ENCODE measurements around the gene TENT4B. TPM values are rescaled to one million over a fixed set of nuclear protein-coding genes. Genes with fewer than 3 reads are reported as not detected.

Gene TENT4B
- total and polyA plus RNA-seq, 4 donors: 4.5 to 13.9 (median 9.8) TPM

- peak; percentile 40 to 66 for DNase-seq
- no peaks in the 10 kb centered on the region for H3K9me3 ChIP-seq (ENCODE audit: control insufficient read depth, low read length)
- no peak overlapping the region for H3K27ac ChIP-seq (ENCODE audit: low read depth in 1 of 2, low read length in 2 of 2)
- no peaks in the 10 kb centered on the region for H3K4me1 ChIP-seq (ENCODE audit: control insufficient read depth in 1 of 2, insufficient read depth in 2 of 2, low read length in 2 of 2)
- intact Hi-C loops (cut with DNase I): loop anchor here in 1 of 2 donors (10.0 kb wide), 1 partner anchor 249 kb away; no protein-coding TSS in a partner anchor
- no peak overlapping the region for H3K4me3 ChIP-seq (ENCODE audit: low read length in 2 of 2)
- H3K36me3 ChIP-seq (ENCODE audit: control insufficient read depth in 1 of 2, insufficient read depth in 2 of 2, low read length in 1 of 2): no peaks in the 10 kb centered on the region
- WGBS, 2 donors: 86 to 89% methylated on average over 10 of the region's 10 CpGs
- no peak for ATAC-seq (ENCODE audit: low FRiP score)
- no peaks in the 10 kb centered on the region for H3K27me3 ChIP-seq (ENCODE audit: control insufficient read depth in 1 of 2, insufficient read depth in 2 of 2, low read length in 1 of 2)
Measured at GRCh38 chr16:50265716-50266336, 112.7 kb downstream of the TENT4B start.

GRCh38 chr16:50266337-50267091 lies 113.4 kb downstream of the TENT4B start, which contains the start of gene ADCY7:
TSS of gene ADCY7 (plus strand) at chr16:50266551. CDS start at chr16:50288180, 21,629 bp downstream.
- Histone ChIP-seq H3K4me1 (ENCODE audit: control insufficient read depth in 1 of 2, insufficient read depth in 2 of 2, low read length in 2 of 2) (no peaks in the 10 kb centered on the region), H3K36me3 (ENCODE audit: control insufficient read depth in 1 of 2, insufficient read depth in 2 of 2, low read length in 1 of 2) (no peaks in the 10 kb centered on the region), H3K27me3 (ENCODE audit: control insufficient read depth in 1 of 2, insufficient read depth in 2 of 2, low read length in 1 of 2) (no peaks in the 10 kb centered on the region), H3K27ac (ENCODE audit: low read depth in 1 of 2, low read length in 2 of 2) (no peak within 1 kb of the TSS), H3K9me3 (ENCODE audit: control insufficient read depth, low read length) (no peaks in the 10 kb centered on the region), H3K4me3 (ENCODE audit: low read length in 2 of 2) (no peak within 1 kb of the TSS)
- ATAC-seq (ENCODE audit: low FRiP score) (peak; percentile 88), DNase-seq (peak; percentile 89 to 91)
- intact Hi-C loops (cut with DNase I): loop anchor here in 1 of 2 donors (10.0 kb wide), 1 partner anchor 248 kb away; no protein-coding TSS in a partner anchor
- 2 to 4% methylated on average over 23 to 25 of the region's 25 CpGs for WGBS, 2 donors

GRCh38 chr16:50267151-50267631 lies 114.1 kb downstream of the TENT4B start:
- Histone ChIP-seq H3K27ac (ENCODE audit: low read depth in 1 of 2, low read length in 2 of 2) (no peak overlapping the region), H3K4me3 (ENCODE audit: low read length in 2 of 2) (no peak overlapping the region), H3K9me3 (ENCODE audit: control insufficient read depth, low read length) (no peaks in the 10 kb centered on the region), H3K27me3 (ENCODE audit: control insufficient read depth in 1 of 2, insufficient read depth in 2 of 2, low read length in 1 of 2) (no peaks in the 10 kb centered on the region), H3K36me3 (ENCODE audit: control insufficient read depth in 1 of 2, insufficient read depth in 2 of 2, low read length in 1 of 2) (no peaks in the 10 kb centered on the region), H3K4me1 (ENCODE audit: control insufficient read depth in 1 of 2, insufficient read depth in 2 of 2, low read length in 2 of 2) (no peaks in the 10 kb centered on the region)
- intact Hi-C loops (cut with DNase I): loop anchor here in 1 of 2 donors (10.0 kb wide), 1 partner anchor 248 kb away; no protein-coding TSS in a partner anchor
- WGBS, 2 donors: 88 to 92% methylated on average over 8 of the region's 8 CpGs
- DNase-seq (peak; percentile 40 to 75), ATAC-seq (ENCODE audit: low FRiP score) (no peak)

GRCh38 chr16:50267651-50268050 lies 114.5 kb downstream of the TENT4B start:
- H3K27me3 ChIP-seq (ENCODE audit: control insufficient read depth in 1 of 2, insufficient read depth in 2 of 2, low read length in 1 of 2): no peaks in the 10 kb centered on the region
- intact Hi-C loops (cut with DNase I): loop anchor here in 1 of 2 donors (10.0 kb wide), 1 partner anchor 247 kb away; no protein-coding TSS in a partner anchor
- 65 to 66% methylated on average over 3 of the region's 3 CpGs for WGBS, 2 donors
- no peaks in the 10 kb centered on the region for H3K36me3 ChIP-seq (ENCODE audit: control insufficient read depth in 1 of 2, insufficient read depth in 2 of 2, low read length in 1 of 2)
- H3K4me3 ChIP-seq (ENCODE audit: low read length in 2 of 2): no peak overlapping the region
- H3K9me3 ChIP-seq (ENCODE audit: control insufficient read depth, low read length): no peaks in the 10 kb centered on the region
- ATAC-seq (ENCODE audit: low FRiP score) (no peak), DNase-seq (peak; percentile 43 to 54)
- no peak overlapping the region for H3K27ac ChIP-seq (ENCODE audit: low read depth in 1 of 2, low read length in 2 of 2)
- no peaks in the 10 kb centered on the region for H3K4me1 ChIP-seq (ENCODE audit: control insufficient read depth in 1 of 2, insufficient read depth in 2 of 2, low read length in 2 of 2)

GRCh38 chr16:50268352-50268751 lies 115.2 kb downstream of the TENT4B start:
- no peaks in the 10 kb centered on the region for H3K27me3 ChIP-seq (ENCODE audit: control insufficient read depth in 1 of 2, insufficient read depth in 2 of 2, low read length in 1 of 2)
- intact Hi-C loops (cut with DNase I): loop anchor here in 1 of 2 donors (10.0 kb wide), 1 partner anchor 246 kb away; no protein-coding TSS in a partner anchor
- H3K27ac ChIP-seq (ENCODE audit: low read depth in 1 of 2, low read length in 2 of 2): no peak overlapping the region
- H3K4me1 ChIP-seq (ENCODE audit: control insufficient read depth in 1 of 2, insufficient read depth in 2 of 2, low read length in 2 of 2): no peaks in the 10 kb centered on the region
- 94 to 98% methylated on average over 5 of the region's 5 CpGs for WGBS, 2 donors
- no peak overlapping the region for H3K4me3 ChIP-seq (ENCODE audit: low read length in 2 of 2)
- H3K36me3 ChIP-seq (ENCODE audit: control insufficient read depth in 1 of 2, insufficient read depth in 2 of 2, low read length in 1 of 2): no peaks in the 10 kb centered on the region
- no peaks in the 10 kb centered on the region for H3K9me3 ChIP-seq (ENCODE audit: control insufficient read depth, low read length)
- peak; percentile 23 to 30 for DNase-seq
- no peak for ATAC-seq (ENCODE audit: low FRiP score)

GRCh38 chr16:50269061-50269705 lies 116.1 kb downstream of the TENT4B start:
- Histone ChIP-seq H3K27ac (ENCODE audit: low read depth in 1 of 2, low read length in 2 of 2) (no peak overlapping the region), H3K9me3 (ENCODE audit: control insufficient read depth, low read length) (no peaks in the 10 kb centered on the region), H3K4me1 (ENCODE audit: control insufficient read depth in 1 of 2, insufficient read depth in 2 of 2, low read length in 2 of 2) (no peaks in the 10 kb centered on the region), H3K36me3 (ENCODE audit: control insufficient read depth in 1 of 2, insufficient read depth in 2 of 2, low read length in 1 of 2) (no peaks in the 10 kb centered on the region), H3K4me3 (ENCODE audit: low read length in 2 of 2) (no peak overlapping the region), H3K27me3 (ENCODE audit: control insufficient read depth in 1 of 2, insufficient read depth in 2 of 2, low read length in 1 of 2) (no peaks in the 10 kb centered on the region)
- WGBS, 2 donors: 96 to 98% methylated on average over 13 of the region's 13 CpGs
- intact Hi-C loops (cut with DNase I): loop anchor here in 1 of 2 donors (10.0 kb wide), 1 partner anchor 246 kb away; no protein-coding TSS in a partner anchor
- DNase-seq (peak; percentile 34 to 61), ATAC-seq (ENCODE audit: low FRiP score) (no peak)

GRCh38 chr16:50269769-50270509 lies 116.8 kb downstream of the TENT4B start:
- Histone ChIP-seq H3K9me3 (ENCODE audit: control insufficient read depth, low read length) (no peaks in the 10 kb centered on the region), H3K27me3 (ENCODE audit: control insufficient read depth in 1 of 2, insufficient read depth in 2 of 2, low read length in 1 of 2) (no peaks in the 10 kb centered on the region), H3K4me1 (ENCODE audit: control insufficient read depth in 1 of 2, insufficient read depth in 2 of 2, low read length in 2 of 2) (no peaks in the 10 kb centered on the region), H3K4me3 (ENCODE audit: low read length in 2 of 2) (no peak overlapping the region), H3K27ac (ENCODE audit: low read depth in 1 of 2, low read length in 2 of 2) (no peak overlapping the region), H3K36me3 (ENCODE audit: control insufficient read depth in 1 of 2, insufficient read depth in 2 of 2, low read length in 1 of 2) (no peaks in the 10 kb centered on the region)
- ATAC-seq (ENCODE audit: low FRiP score) (no peak), DNase-seq (peak; percentile 32 to 37)
- WGBS, 2 donors: 88% methylated on average over 12 of the region's 12 CpGs
- intact Hi-C loops (cut with DNase I): loop anchor here in 1 of 2 donors (10.0 kb wide), 1 partner anchor 245 kb away; no protein-coding TSS in a partner anchor

Data from aorta (tissue), 5 donors.